Thyroid gland (tissue), 4 donors: Measurements from ENCODE around the gene KNG1.
"Not testable (repeated sequence)": the region's sequence is repeated elsewhere in the genome, so short reads cannot be mapped to it uniquely, and the experiment has no call there.

Experiments
- CTCF ChIP-seq, 6 experiments: fragments of 200-600 bp in 3 of 6; fragments of 450-650 bp in 3 of 6; sonication (generic) in 3 of 6; IDR thresholded peaks; one replicate each; pipeline ENCODE4 v1.5.1; 2016 to 2019; ENCODE audit warnings: antibody characterized with exemption in 6 of 6, mild to moderate bottlenecking in 2 of 6, inconsistent platforms in 1 of 6, moderate library complexity in 1 of 6
- POLR2A ChIP-seq, 2 donors: fragments of 450-650 bp; IDR thresholded peaks; one replicate each; pipeline ENCODE4 v1.6.1; 2017; ENCODE audit warnings: antibody characterized with exemption in 2 of 2, mild to moderate bottlenecking in 2 of 2, moderate library complexity in 1 of 2

GRCh38 chr3:186702451-186702850 lies 14.7 kb upstream of the KNG1 start:
- TF ChIP-seq CTCF, POLR2A (IDR thresholded peaks at IDR 0.05): not testable (repeated sequence)
